B cell (primary cell): ENCODE data around the gene CMTM1. TPM values are rescaled to one million over a fixed set of nuclear protein-coding genes. Genes with fewer than 3 reads are reported as not detected.

Source experiments
- ATAC-seq: fragments of 200-7000 bp; cut with Tn5 transposase; one replicate; pipeline ENCODE4 v1.10.0; 2021; ENCODE audit warnings: low read depth, mild to moderate bottlenecking, moderate number of reproducible peaks, moderate library complexity
- CTCF ChIA-PET: fragments of 350-600 bp; sonication (Branson Sonifier 250); formaldehyde crosslinking; loops from one replicate; lab custom pipeline; 2021; ENCODE audit warnings: antibody characterized with exemption, inconsistent platforms; lab: Charles Lee
- POLR2A ChIA-PET: fragments of 350-600 bp; sonication (Branson Sonifier 250); formaldehyde crosslinking; loops from one replicate; lab custom pipeline; 2021; ENCODE audit warnings: antibody characterized with exemption; lab: Charles Lee
- DNase-seq: peaks from one replicate; pipeline ENCODE4 v3.0.0; 2013
- H2AFZ ChIP-seq: 2 replicates; pipeline ENCODE4 v1.6.1; 2012; ENCODE audit warnings: mild to moderate bottlenecking, low read depth, low read length; ENCODE audit not compliant: insufficient read depth, poor library complexity, severe bottlenecking
- H3K27ac ChIP-seq, 2 donors: 1 replicate in 1 of 2; 2 replicates in 1 of 2; pipeline ENCODE4 v1.5.1; 2012 to 2013; ENCODE audit warnings: low read length in 2 of 2, mild to moderate bottlenecking in 2 of 2, moderate library complexity in 1 of 2
- H3K27me3 ChIP-seq, 4 experiments: fragments of 200-600 bp in 1 of 4; sonication (generic) in 1 of 4; replicated peaks in 1 of 4; 1 replicate in 2 of 4; 2 replicates in 2 of 4; pipeline versions ENCODE4 v1.6.1 to v1.7.0; 2013 to 2016; ENCODE audit warnings: low read length in 3 of 4, mild to moderate bottlenecking in 2 of 4, mixed read lengths in 1 of 4, moderate library complexity in 1 of 4; ENCODE audit not compliant: insufficient read depth in 4 of 4, control insufficient read depth in 3 of 4; ENCODE audit errors: control extremely low read depth in 1 of 4
- H3K36me3 ChIP-seq, 2 experiments: replicated peaks in 1 of 2; 1 replicate in 1 of 2; 2 replicates in 1 of 2; pipeline versions ENCODE4 v1.6.1 to v1.7.1; 2013; ENCODE audit warnings: low read length in 1 of 2; ENCODE audit not compliant: insufficient read depth in 2 of 2, control insufficient read depth in 1 of 2; ENCODE audit errors: control extremely low read depth in 1 of 2, extremely low read depth in 1 of 2
- H3K4me1 ChIP-seq, 2 donors: fragments of 200-600 bp in 1 of 2; sonication (generic) in 1 of 2; 1 replicate in 1 of 2; 2 replicates in 1 of 2; pipeline versions ENCODE4 v1.5.1 to v1.6.1; 2013 to 2017; ENCODE audit warnings: low read length in 2 of 2; ENCODE audit not compliant: control insufficient read depth in 2 of 2, insufficient read depth in 2 of 2
- H3K4me2 ChIP-seq: replicated peaks from 2 replicates; pipeline ENCODE3; 2012; ENCODE audit warnings: mild to moderate bottlenecking, low read depth, low read length; ENCODE audit not compliant: poor library complexity, severe bottlenecking
- H3K4me3 ChIP-seq, 5 experiments: fragments of 200-600 bp in 1 of 5; sonication (generic) in 1 of 5; 1 replicate in 3 of 5; 2 replicates in 2 of 5; pipeline versions ENCODE4 v1.5.1 to v1.7.0; 2011 to 2016; ENCODE audit warnings: low read length in 4 of 5, mild to moderate bottlenecking in 4 of 5, low read depth in 2 of 5, control low read depth in 1 of 5, moderate library complexity in 1 of 5; ENCODE audit not compliant: insufficient read depth in 1 of 5; ENCODE audit errors: control extremely low read depth in 1 of 5, extremely low read depth in 1 of 5
- H3K79me2 ChIP-seq: fragments of 200-600 bp; sonication (generic); one replicate; pipeline ENCODE4 v1.6.0; 2016; ENCODE audit warnings: low read length; ENCODE audit not compliant: control insufficient read depth, insufficient read depth
- H3K9ac ChIP-seq: fragments of 200-600 bp; sonication (generic); 2 replicates; pipeline ENCODE4 v1.6.1; 2017; ENCODE audit warnings: mild to moderate bottlenecking, low read length, moderate library complexity
- H3K9me3 ChIP-seq, 3 donors: one replicate each; pipeline versions ENCODE4 v1.6.1 to v1.7.1; 2013; ENCODE audit warnings: low read length in 2 of 3; ENCODE audit not compliant: control insufficient read depth in 2 of 3, insufficient read depth in 1 of 3; ENCODE audit errors: control extremely low read depth in 1 of 3
- H4K20me1 ChIP-seq: 2 replicates; pipeline ENCODE4 v1.6.0; 2012; ENCODE audit warnings: mild to moderate bottlenecking, low read length; ENCODE audit not compliant: insufficient read depth, control insufficient read depth, poor library complexity, severe bottlenecking
- H3K27ac Mint-ChIP-seq: one replicate; pipeline ENCODE4 v1.8.0; 2021; ENCODE audit warnings: mixed read lengths
- H3K27me3 Mint-ChIP-seq: one replicate; pipeline ENCODE4 v1.8.0; 2021; ENCODE audit warnings: mixed read lengths
- H3K4me1 Mint-ChIP-seq: one replicate; pipeline ENCODE4 v1.8.0; 2021; ENCODE audit warnings: mixed read lengths
- H3K4me3 Mint-ChIP-seq: one replicate; pipeline ENCODE4 v1.8.0; 2021; ENCODE audit warnings: mixed read lengths
- H3K9me3 Mint-ChIP-seq: one replicate; pipeline ENCODE4 v1.8.0; 2022; ENCODE audit warnings: mixed read lengths; ENCODE audit not compliant: insufficient read depth
- EZH2 ChIP-seq: IDR thresholded peaks from 2 replicates; pipeline ENCODE4 v1.6.1; 2012; ENCODE audit warnings: borderline replicate concordance, low read depth, mild to moderate bottlenecking, moderate library complexity, low read length; ENCODE audit not compliant: insufficient read depth, poor library complexity, severe bottlenecking
- WGBS: methylation state at CpG from one replicate; pipeline ENCODE4 v1.1.5; 2013; ENCODE audit warnings: missing lambda C conversion rate; ENCODE audit not compliant: insufficient coverage; 5-methylcytosine and 5-hydroxymethylcytosine counted together
- intact Hi-C: fragments of 100-400 bp; cut with micrococcal nuclease; formaldehyde crosslinking; loops from one replicate; pipeline ENCODE4 v1.10.0; 2022
- polyA plus RNA-seq: library from polyadenylated mRNA; depleted of rRNA; stranded (reverse); fragments of >200 nt; gene quantifications from 2 replicates; pipeline ENCODE4 v1.2.3, GENCODE V29; 2012
- total RNA-seq, 2 donors: library from RNA; stranded (reverse); fragments of 120-200 nt in 1 of 2; gene quantifications; 1 replicate in 1 of 2; 2 replicates in 1 of 2; pipeline versions ENCODE4 v1.2.3 to v1.2.4, GENCODE V29; 2013 to 2022
- TF ChIP-seq, protein P1 (sequence below): fragments of 200-600 bp; IDR thresholded peaks from one replicate; pipeline ENCODE4 v1.8.0; 2022; ENCODE audit warnings: antibody characterized with exemption, mild to moderate bottlenecking

The CMTM1 gene
- total and polyA plus RNA-seq, 2 donors (not counting 1 experiment from before 2014, with no cell fraction given), result 1.6 to 5.9 TPM

DNA sequence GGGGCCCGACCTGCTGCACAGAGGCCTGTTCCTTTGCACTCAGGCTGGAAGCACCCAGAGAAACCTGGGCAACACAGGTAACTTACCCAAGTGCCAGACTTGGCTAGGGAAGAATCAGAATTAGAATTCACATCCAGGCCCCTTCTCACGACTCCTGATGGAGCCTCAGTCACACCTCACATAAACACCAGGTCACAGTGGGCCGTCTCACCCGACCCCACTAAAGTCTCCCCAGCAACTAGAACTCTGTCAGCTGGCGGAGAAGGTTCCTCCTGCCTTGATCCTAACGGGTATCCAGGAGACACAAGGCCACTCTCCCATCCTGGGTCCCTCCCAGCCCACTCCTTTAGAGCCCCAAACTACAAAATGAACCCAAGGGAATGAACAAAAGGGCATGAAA is 22.7 kb upstream of the CMTM1 start:
- Histone ChIP-seq H3K27ac (peak overlapping the region in 1 of 2 donors; percentile 53), H3K9me3 (no peaks in the 10 kb centered on the region), H3K4me2 (peak overlapping the region; percentile 43), H3K79me2 (no peaks in the 10 kb centered on the region), H3K4me3 (no peak overlapping the region), H4K20me1 (no peaks in the 10 kb centered on the region), H2AFZ (no peak overlapping the region), H3K4me1 (peaks cover 63 to 71% of the 10 kb centered on the region in 2 donors), H3K36me3 (no peaks in the 10 kb centered on the region), H3K27me3 (no peaks in the 10 kb centered on the region), H3K9ac (no peak overlapping the region)
- Mint-ChIP-seq H3K9me3 (no peaks in the 10 kb centered on the region), H3K4me1 (peaks cover 77% of the 10 kb centered on the region), H3K4me3 (no peak overlapping the region), H3K27ac (peak overlapping the region; percentile 22), H3K27me3 (no peaks in the 10 kb centered on the region)
- no peak for ATAC-seq
- TF ChIP-seq, protein P1, sequence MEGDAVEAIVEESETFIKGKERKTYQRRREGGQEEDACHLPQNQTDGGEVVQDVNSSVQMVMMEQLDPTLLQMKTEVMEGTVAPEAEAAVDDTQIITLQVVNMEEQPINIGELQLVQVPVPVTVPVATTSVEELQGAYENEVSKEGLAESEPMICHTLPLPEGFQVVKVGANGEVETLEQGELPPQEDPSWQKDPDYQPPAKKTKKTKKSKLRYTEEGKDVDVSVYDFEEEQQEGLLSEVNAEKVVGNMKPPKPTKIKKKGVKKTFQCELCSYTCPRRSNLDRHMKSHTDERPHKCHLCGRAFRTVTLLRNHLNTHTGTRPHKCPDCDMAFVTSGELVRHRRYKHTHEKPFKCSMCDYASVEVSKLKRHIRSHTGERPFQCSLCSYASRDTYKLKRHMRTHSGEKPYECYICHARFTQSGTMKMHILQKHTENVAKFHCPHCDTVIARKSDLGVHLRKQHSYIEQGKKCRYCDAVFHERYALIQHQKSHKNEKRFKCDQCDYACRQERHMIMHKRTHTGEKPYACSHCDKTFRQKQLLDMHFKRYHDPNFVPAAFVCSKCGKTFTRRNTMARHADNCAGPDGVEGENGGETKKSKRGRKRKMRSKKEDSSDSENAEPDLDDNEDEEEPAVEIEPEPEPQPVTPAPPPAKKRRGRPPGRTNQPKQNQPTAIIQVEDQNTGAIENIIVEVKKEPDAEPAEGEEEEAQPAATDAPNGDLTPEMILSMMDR, result no peak
- TF ChIP-seq EZH2, result no peak
- ChIA-PET POLR2A (interaction anchor here (1.2 kb wide), 1 partner anchor 9 kb away, joined by 4 read pairs; the partner anchor contains the start of gene CKLF), CTCF (interaction anchor here (1.2 to 2.5 kb wide), 5 partner anchors 9 to 32 kb away, joined by 4 to 11 read pairs (median 5); partner anchors contain the start of gene CKLF)
- intact Hi-C loops, result no loop called here
- DNase-seq, result no peak
- 88% methylated on average over 6 of the region's 6 CpGs for WGBS

DNA sequence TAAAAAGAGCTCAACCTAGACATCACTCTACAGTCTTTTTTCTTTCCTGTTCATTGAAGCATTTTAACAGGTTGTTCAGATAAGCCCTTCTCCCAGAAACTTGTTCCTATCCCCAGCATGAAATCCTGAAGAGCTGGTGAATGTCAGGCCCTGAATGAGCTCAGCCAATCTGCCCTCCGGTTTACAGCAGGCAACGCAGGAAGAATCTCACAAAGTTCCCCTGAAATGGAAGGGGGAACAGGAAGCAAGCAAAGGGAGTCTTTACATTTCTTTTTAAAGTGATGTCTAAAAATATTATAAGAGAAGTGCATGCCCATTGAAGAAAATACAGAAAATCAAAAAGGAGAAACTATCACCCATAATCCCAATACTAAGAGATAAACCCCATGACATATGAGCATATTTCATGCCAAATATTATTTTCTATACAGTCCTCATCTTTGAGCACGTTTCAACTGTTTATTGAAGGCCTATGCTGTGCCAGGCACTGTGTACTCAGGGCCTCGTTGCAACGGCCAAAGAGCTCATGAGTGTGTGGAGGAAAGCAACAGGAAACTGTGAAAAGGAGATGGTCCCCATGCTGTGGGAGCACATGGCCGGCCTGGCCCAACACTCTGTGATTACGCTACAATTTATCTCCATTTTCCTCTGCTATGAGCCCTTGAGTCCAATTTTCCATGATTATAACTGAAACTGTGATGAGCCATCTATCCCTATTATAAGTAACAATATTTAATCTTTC is 22.1 kb upstream of the CMTM1 start:
- Mint-ChIP-seq H3K27ac (peak overlapping the region; percentile 84), H3K4me1 (peaks cover 77% of the 10 kb centered on the region), H3K9me3 (no peaks in the 10 kb centered on the region), H3K27me3 (no peaks in the 10 kb centered on the region), H3K4me3 (peak overlapping the region; percentile 38)
- no peak for ATAC-seq
- no peak for DNase-seq
- intact Hi-C loops, result no loop called here
- no peak overlapping the region for H3K4me3 ChIP-seq
- no CpG with 5 or more reads among the region's 7 CpGs for WGBS
- H3K79me2 ChIP-seq, result no peaks in the 10 kb centered on the region
- H3K27ac ChIP-seq, result peak overlapping the region in 1 of 2 donors; percentile 53
- no peaks in the 10 kb centered on the region for H3K36me3 ChIP-seq
- TF ChIP-seq EZH2, result no peak
- TF ChIP-seq, protein P1, result no peak
- H3K27me3 ChIP-seq, result no peaks in the 10 kb centered on the region
- ChIA-PET CTCF (interaction anchor here (1.0 to 2.5 kb wide), 6 partner anchors 9 to 32 kb away, joined by 3 to 11 read pairs (median 4); partner anchors contain the start of gene CKLF), POLR2A (interaction anchor here (0.6 to 1.2 kb wide), 3 partner anchors 8 to 27 kb away, joined by 4 read pairs; partner anchors contain the start of gene CKLF)
- no peak overlapping the region for H3K9ac ChIP-seq
- no peak overlapping the region for H2AFZ ChIP-seq
- H3K4me2 ChIP-seq, result peak overlapping the region; percentile 43
- H3K4me1 ChIP-seq, result peaks cover 63 to 71% of the 10 kb centered on the region in 2 donors
- no peaks in the 10 kb centered on the region for H4K20me1 ChIP-seq
- no peaks in the 10 kb centered on the region for H3K9me3 ChIP-seq
